Measurements from ENCODE around the gene LIN7A. TPM values are rescaled to one million over a fixed set of nuclear protein-coding genes. Genes with fewer than 3 reads are reported as not detected.
"Not testable (repeated sequence)": the region's sequence is repeated elsewhere in the genome, so short reads cannot be mapped to it uniquely, and the experiment has no call there.

The LIN7A gene
- polyA plus RNA-seq, 1 donor from 2014 or later, result 31.5 TPM

GRCh38 chr12:80792861-80793260 lies 144.9 kb downstream of the LIN7A start:
- Histone ChIP-seq H3K9me2 (ENCODE audit: insufficient read depth, low read length) (no peaks in the 10 kb centered on the region), H3K79me2 (replicated peaks; ENCODE audit: insufficient read depth, low read length) (no peaks in the 10 kb centered on the region), H3K4me3 (ENCODE audit: low read length) (no peak overlapping the region), H3K9me3 (ENCODE audit: low read length) (no peaks in the 10 kb centered on the region), H3K36me3 (ENCODE audit: insufficient read depth, low read length) (no peaks in the 10 kb centered on the region), H3F3A (ENCODE audit: insufficient read depth, low read length, poor library complexity, severe bottlenecking) (no peaks in the 10 kb centered on the region), H3K9ac (ENCODE audit: low read length) (no peak overlapping the region), H3K4me2 (ENCODE audit: low read length) (no peak overlapping the region), H2AFZ (ENCODE audit: low read depth, low read length) (no peak overlapping the region), H4K20me1 (ENCODE audit: insufficient read depth) (no peaks in the 10 kb centered on the region), H3K27me3 (ENCODE audit: insufficient read depth, low read depth, low read length) (no peaks in the 10 kb centered on the region), H3K27ac (ENCODE audit: low read length) (no peak overlapping the region)
- no peak for TF ChIP-seq SMC3 (conservative IDR thresholded peaks at IDR 0.05; ENCODE audit: poor library complexity)
- no peak for TF ChIP-seq EZH2 (IDR thresholded peaks at IDR 0.05; ENCODE audit: borderline replicate concordance, insufficient read depth, low read length, poor library complexity, severe bottlenecking)
- no peak for TF ChIP-seq POLR2AphosphoS5 (IDR thresholded peaks at IDR 0.05)
- TF ChIP-seq TAF1 (IDR thresholded peaks at IDR 0.05; ENCODE audit: low read depth), result no peak
- TF ChIP-seq CTCF (IDR thresholded peaks at IDR 0.05; ENCODE audit: poor library complexity, severe bottlenecking), result no peak
- no peak for TF ChIP-seq RAD21 (conservative IDR thresholded peaks at IDR 0.05)
- no peak for TF ChIP-seq REST (IDR thresholded peaks at IDR 0.05; ENCODE audit: borderline replicate concordance)
- no peak for TF ChIP-seq MXI1 (conservative IDR thresholded peaks at IDR 0.05; ENCODE audit: poor library complexity, severe bottlenecking)
- no peak for TF ChIP-seq EP300 (conservative IDR thresholded peaks at IDR 0.05; ENCODE audit: poor library complexity, severe bottlenecking)

DNA sequence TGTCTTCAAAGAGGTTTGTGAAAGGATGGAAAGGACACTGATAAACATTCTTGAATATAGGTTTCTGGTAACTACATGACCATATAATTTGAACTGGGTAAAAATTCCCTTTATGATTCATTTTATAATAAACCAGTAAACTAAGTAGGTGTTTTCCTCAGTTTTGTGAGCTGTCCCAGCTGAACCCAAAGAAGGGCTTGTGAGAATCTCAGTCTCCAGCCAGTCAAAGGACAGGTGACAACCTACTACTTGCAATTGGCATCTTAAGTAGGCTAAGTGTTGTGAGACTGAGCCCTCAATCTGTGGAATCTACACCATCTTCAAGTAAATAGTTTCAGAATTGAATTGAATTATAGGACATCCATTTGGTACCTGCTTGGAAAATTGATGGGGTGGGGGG lies 145.9 kb downstream of the LIN7A start:
- H2AFZ ChIP-seq (ENCODE audit: low read depth, low read length), result no peak overlapping the region
- no peaks in the 10 kb centered on the region for H3K79me2 ChIP-seq (replicated peaks; ENCODE audit: insufficient read depth, low read length)
- no peak overlapping the region for H3K4me2 ChIP-seq (ENCODE audit: low read length)
- H3K27me3 ChIP-seq (ENCODE audit: insufficient read depth, low read depth, low read length), result no peaks in the 10 kb centered on the region
- no peaks in the 10 kb centered on the region for H3K36me3 ChIP-seq (ENCODE audit: insufficient read depth, low read length)
- TF ChIP-seq TAF1 (IDR thresholded peaks at IDR 0.05; ENCODE audit: low read depth) (no peak), MXI1 (conservative IDR thresholded peaks at IDR 0.05; ENCODE audit: poor library complexity, severe bottlenecking) (no peak), EP300 (conservative IDR thresholded peaks at IDR 0.05; ENCODE audit: poor library complexity, severe bottlenecking) (no peak), EZH2 (IDR thresholded peaks at IDR 0.05; ENCODE audit: borderline replicate concordance, insufficient read depth, low read length, poor library complexity, severe bottlenecking) (no peak), CTCF (IDR thresholded peaks at IDR 0.05; ENCODE audit: poor library complexity, severe bottlenecking) (no peak), REST (IDR thresholded peaks at IDR 0.05; ENCODE audit: borderline replicate concordance) (no peak)
- H3K9me3 ChIP-seq (ENCODE audit: low read length), result no peaks in the 10 kb centered on the region
- H3K9ac ChIP-seq (ENCODE audit: low read length), result no peak overlapping the region
- no peak overlapping the region for H3K27ac ChIP-seq (ENCODE audit: low read length)
- no peaks in the 10 kb centered on the region for H4K20me1 ChIP-seq (ENCODE audit: insufficient read depth)
- H3K4me3 ChIP-seq (ENCODE audit: low read length), result no peak overlapping the region
- H3F3A ChIP-seq (ENCODE audit: insufficient read depth, low read length, poor library complexity, severe bottlenecking), result no peaks in the 10 kb centered on the region
- H3K9me2 ChIP-seq (ENCODE audit: insufficient read depth, low read length), result no peaks in the 10 kb centered on the region

DNA sequence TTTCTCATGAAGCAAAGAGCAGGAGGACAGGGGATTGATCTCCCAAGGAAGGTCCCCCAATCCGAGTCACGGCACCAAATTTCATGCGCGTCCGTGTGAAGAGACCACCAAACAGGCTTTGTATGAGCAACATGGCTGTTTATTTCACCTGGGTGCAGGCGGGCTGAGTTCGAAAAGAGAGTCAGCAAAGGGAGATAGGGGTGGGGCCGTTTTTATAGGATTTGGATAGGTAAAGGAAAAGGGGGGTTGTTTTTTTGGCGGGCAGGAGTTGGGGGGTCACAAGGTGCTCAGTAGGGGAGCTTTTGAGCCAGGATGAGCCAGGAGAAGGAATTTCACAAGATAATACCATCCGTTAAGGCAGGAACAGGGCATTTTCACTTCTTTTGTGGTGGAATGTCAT lies 149.3 kb downstream of the LIN7A start:
- not testable (repeated sequence) for H3K9ac ChIP-seq (ENCODE audit: low read length); H4K20me1 ChIP-seq (ENCODE audit: insufficient read depth); H3K27me3 ChIP-seq (ENCODE audit: insufficient read depth, low read depth, low read length); H3K27ac ChIP-seq (ENCODE audit: low read length); H2AFZ ChIP-seq (ENCODE audit: low read depth, low read length); H3K79me2 ChIP-seq (replicated peaks; ENCODE audit: insufficient read depth, low read length); H3K36me3 ChIP-seq (ENCODE audit: insufficient read depth, low read length); H3K4me2 ChIP-seq (ENCODE audit: low read length); H3F3A ChIP-seq (ENCODE audit: insufficient read depth, low read length, poor library complexity, severe bottlenecking); H3K9me3 ChIP-seq (ENCODE audit: low read length); H3K4me3 ChIP-seq (ENCODE audit: low read length); H3K9me2 ChIP-seq (ENCODE audit: insufficient read depth, low read length)

Measured in neural cell (in vitro differentiated cells).